Astrocyte (in vitro differentiated cells and primary cell): ENCODE results near the gene GALNT7.

Experiments
- EZH2 ChIP-seq: IDR thresholded peaks from 2 replicates; pipeline ENCODE4 v1.6.1; 2012; ENCODE audit warnings: mild to moderate bottlenecking, low read length, inconsistent platforms; ENCODE audit not compliant: insufficient read depth
- TF ChIP-seq, protein P1 (sequence below): IDR thresholded peaks from 2 replicates; pipeline ENCODE4 v1.5.1; 2011; ENCODE audit warnings: low read depth, mild to moderate bottlenecking, inconsistent platforms, low read length, moderate library complexity; ENCODE audit not compliant: insufficient read depth

DNA sequence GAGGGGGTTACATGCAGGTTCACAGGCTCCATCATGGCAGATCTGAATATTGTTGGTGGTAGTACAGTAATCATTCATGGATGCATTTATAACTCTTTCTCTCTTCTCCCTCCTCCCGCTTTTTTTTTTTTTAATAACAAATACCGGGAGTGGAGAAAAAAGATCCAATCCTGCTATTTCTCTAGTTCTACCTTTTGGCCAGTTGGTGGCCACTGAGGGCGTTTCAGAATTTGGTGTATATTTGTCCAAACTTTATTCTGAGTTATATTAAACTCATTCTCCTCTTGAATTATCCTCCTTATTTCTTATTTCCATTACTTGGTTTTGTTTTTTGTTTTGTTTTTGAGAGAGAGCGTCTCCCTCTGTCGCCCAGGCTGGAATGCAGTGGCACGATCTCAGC is 90.7 kb downstream of the GALNT7 start:
- no peak for TF ChIP-seq EZH2
- TF ChIP-seq, protein P1, sequence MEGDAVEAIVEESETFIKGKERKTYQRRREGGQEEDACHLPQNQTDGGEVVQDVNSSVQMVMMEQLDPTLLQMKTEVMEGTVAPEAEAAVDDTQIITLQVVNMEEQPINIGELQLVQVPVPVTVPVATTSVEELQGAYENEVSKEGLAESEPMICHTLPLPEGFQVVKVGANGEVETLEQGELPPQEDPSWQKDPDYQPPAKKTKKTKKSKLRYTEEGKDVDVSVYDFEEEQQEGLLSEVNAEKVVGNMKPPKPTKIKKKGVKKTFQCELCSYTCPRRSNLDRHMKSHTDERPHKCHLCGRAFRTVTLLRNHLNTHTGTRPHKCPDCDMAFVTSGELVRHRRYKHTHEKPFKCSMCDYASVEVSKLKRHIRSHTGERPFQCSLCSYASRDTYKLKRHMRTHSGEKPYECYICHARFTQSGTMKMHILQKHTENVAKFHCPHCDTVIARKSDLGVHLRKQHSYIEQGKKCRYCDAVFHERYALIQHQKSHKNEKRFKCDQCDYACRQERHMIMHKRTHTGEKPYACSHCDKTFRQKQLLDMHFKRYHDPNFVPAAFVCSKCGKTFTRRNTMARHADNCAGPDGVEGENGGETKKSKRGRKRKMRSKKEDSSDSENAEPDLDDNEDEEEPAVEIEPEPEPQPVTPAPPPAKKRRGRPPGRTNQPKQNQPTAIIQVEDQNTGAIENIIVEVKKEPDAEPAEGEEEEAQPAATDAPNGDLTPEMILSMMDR, result peak; percentile 8
